AG10803 (cell line): Measurements from ENCODE around the gene FTSJ3.

Experiments
- DNase-seq: peaks from one replicate; pipeline ENCODE4 v3.0.0; 2010; ENCODE audit warnings: low read depth
- H3K4me3 ChIP-seq: 2 replicates; pipeline ENCODE4 v1.5.1; 2011; ENCODE audit warnings: mild to moderate bottlenecking, low read length, control low read depth
- CTCF ChIP-seq: conservative IDR thresholded peaks from 2 replicates; pipeline ENCODE4 v1.5.1; 2011; ENCODE audit warnings: mild to moderate bottlenecking, low read length, control low read depth, inconsistent platforms

Gene FTSJ3

GRCh38 chr17:63823659-63824331 is 3.7 kb downstream of the FTSJ3 start:
- no peak for TF ChIP-seq CTCF
- H3K4me3 ChIP-seq: no peak overlapping the region
- DNase-seq: no peak

GRCh38 chr17:63822537-63822936 is 4.9 kb downstream of the FTSJ3 start:
- no peak for TF ChIP-seq CTCF
- H3K4me3 ChIP-seq: no peak overlapping the region
- no peak for DNase-seq

- H3K4me3 ChIP-seq: no peak overlapping the region
- no peak for DNase-seq
- no peak for TF ChIP-seq CTCF
These were observed 5.7 kb downstream of the FTSJ3 start for GRCh38 chr17:63821804-63822203.

GRCh38 chr17:63820963-63821561 is 6.4 kb downstream of the FTSJ3 start:
- no peak for DNase-seq
- H3K4me3 ChIP-seq: no peak overlapping the region
- TF ChIP-seq CTCF: no peak

GRCh38 chr17:63819585-63820537 is 7.6 kb downstream of the FTSJ3 start:
- H3K4me3 ChIP-seq: no peak overlapping the region
- no peak for TF ChIP-seq CTCF
- no peak for DNase-seq

GRCh38 chr17:63819131-63819530 is 8.3 kb downstream of the FTSJ3 start:
- TF ChIP-seq CTCF: no peak
- H3K4me3 ChIP-seq: no peak overlapping the region
- no peak for DNase-seq
